Raji (cell line): ENCODE data around the gene COL7A1.

Experiments
- POLR2A ChIP-seq: IDR thresholded peaks from 2 replicates; pipeline ENCODE4 v1.6.1; 2011; ENCODE audit warnings: low read depth, low read length, control low read depth; ENCODE audit not compliant: insufficient read depth

COL7A1 gene

GRCh38 chr3:48628277-48629017, 33.3 kb upstream of the COL7A1 start:
- TF ChIP-seq POLR2A = no peak

- no peak for TF ChIP-seq POLR2A
These were observed 30.5 kb upstream of the COL7A1 start for GRCh38 chr3:48625600-48625999.

GRCh38 chr3:48624767-48625166, 29.6 kb upstream of the COL7A1 start:
- TF ChIP-seq POLR2A = no peak

GRCh38 chr3:48623851-48624547, 28.9 kb upstream of the COL7A1 start:
- no peak for TF ChIP-seq POLR2A

- no peak for TF ChIP-seq POLR2A
These were observed 26.3 kb upstream of the COL7A1 start, which contains the start of gene TMEM89 for GRCh38 chr3:48621461-48621869. Gene TMEM89 (minus strand): TSS chr3:48621769. CDS start chr3:48621756, 13 bp downstream.

GRCh38 chr3:48619541-48620524, 24.7 kb upstream of the COL7A1 start:
- TF ChIP-seq POLR2A = no peak

GRCh38 chr3:48617559-48617958, 22.4 kb upstream of the COL7A1 start:
- TF ChIP-seq POLR2A = no peak

- no peak for TF ChIP-seq POLR2A
These were observed 18.9 kb upstream of the COL7A1 start for GRCh38 chr3:48614044-48614443.

- TF ChIP-seq POLR2A = no peak
These were observed 17.2 kb upstream of the COL7A1 start for GRCh38 chr3:48612309-48612708.

- TF ChIP-seq POLR2A = peak; percentile 97
These were observed 14.2 kb upstream of the COL7A1 start, which contains the start of gene UQCRC1 for GRCh38 chr3:48609088-48610005. Gene UQCRC1 (minus strand): TSS chr3:48609646. CDS start chr3:48609620, 26 bp downstream.

GRCh38 chr3:48607519-48607918, 12.4 kb upstream of the COL7A1 start:
- TF ChIP-seq POLR2A = no peak

- no peak for TF ChIP-seq POLR2A
These were observed 6.5 kb upstream of the COL7A1 start for GRCh38 chr3:48601622-48601994.

GRCh38 chr3:48600711-48601621, 5.8 kb upstream of the COL7A1 start:
- TF ChIP-seq POLR2A = no peak
